NCI-H2171 (cell line): ENCODE data around the gene PDS5B.
"Not testable (repeated sequence)": the region's sequence is repeated elsewhere in the genome, so short reads cannot be mapped to it uniquely, and the experiment has no call there.

Experiments
- DNase-seq: peaks from one replicate; lab custom pipeline; 2025; lab: John Stamatoyannopoulos, UW

The PDS5B gene

GRCh38 chr13:32791545-32792172 is 205.4 kb downstream of the PDS5B start:
- no peak for DNase-seq

DNA sequence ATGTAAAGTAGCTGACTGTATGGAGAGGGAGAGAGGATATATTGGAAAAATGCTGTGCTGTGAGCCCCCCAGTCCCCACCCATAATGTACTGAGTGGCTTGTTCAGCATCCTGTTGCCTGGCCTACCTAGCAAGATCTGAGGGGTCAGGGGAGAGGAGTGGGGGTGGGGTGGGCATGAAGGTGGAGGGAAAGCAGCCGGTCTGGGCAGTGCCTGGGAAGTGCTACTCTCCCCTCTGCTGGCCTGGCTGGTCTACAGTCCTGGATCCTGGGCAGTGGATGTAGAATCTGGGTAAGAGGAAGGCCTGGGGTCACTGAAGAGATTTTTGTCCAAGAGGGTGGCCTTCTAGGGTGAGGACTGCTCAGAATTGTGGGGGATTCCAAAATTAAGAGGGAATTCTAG is 210.5 kb downstream of the PDS5B start:
- DNase-seq, result no peak

DNA sequence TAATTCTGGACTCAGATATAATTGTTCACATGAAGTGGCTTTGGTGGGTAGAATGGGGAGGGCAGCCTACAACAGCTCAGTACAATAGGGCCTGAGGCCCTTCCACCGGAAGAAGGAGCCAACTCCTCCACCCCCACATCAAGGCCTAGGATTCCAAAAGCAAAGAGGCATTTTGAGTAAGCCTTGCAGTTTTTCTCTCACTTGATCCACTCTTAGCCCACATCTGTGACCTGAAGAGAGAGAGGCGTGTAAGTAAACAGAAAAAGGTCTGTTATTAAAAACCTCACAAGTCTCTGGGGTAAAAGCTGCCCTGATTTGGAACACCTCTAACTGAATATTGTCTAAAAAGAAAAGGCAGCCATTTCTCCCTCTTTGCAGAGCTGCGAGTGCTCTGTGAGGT is 215.9 kb downstream of the PDS5B start:
- DNase-seq, result no peak

DNA sequence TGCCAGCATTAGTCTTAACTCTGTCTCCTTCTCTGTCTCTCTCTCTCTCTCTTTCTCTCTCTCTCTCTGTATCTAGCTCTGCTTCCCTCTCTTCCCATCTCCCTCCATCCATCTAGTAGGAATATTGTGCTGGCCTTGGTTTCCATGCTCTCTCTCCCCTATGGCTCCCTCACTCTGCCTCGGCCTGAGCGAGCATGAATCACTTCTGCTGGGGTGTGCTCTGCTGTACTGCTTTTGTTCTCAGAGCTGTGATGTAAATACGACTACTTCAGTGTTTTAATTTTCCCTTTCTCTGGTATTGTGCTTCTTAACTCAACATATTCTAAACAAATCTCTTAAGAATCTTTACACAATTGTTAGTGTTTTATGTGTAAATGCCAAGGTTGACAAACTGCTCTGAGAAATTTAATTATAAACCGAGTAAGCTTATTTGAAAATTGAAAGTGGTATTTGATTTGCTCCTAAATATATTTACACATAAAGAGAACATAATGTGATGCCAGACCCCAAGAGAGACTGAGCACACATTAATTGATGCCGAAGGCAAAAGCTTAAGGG is 218.5 kb downstream of the PDS5B start:
- no peak for DNase-seq

- DNase-seq, result no peak
Observed at GRCh38 chr13:32811297-32811800, 225.1 kb downstream of the PDS5B start.

- no peak for DNase-seq
Observed at GRCh38 chr13:32821149-32821688, 235.0 kb downstream of the PDS5B start.

DNA sequence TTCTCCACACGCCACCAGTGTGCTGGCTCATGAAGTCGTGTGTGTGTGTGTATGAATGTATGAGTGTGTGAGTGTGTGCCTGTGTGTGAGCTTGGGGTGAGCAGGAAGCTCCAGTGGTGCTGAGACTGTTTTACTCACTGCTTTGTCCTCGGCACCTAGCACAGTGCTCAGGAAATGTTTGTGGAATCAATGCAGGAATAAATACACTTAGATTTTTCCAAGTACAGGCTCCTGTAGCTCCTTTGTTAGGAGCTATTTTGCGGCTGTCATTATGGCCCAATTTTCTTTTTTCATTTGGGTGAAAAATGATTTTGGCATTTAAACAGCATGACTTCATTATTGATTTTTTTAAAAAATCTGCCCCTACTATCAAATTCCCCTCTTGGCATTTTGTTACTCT is 236.5 kb downstream of the PDS5B start:
- no peak for DNase-seq

- no peak for DNase-seq
Observed at GRCh38 chr13:32823597-32823996, 237.3 kb downstream of the PDS5B start.

DNA sequence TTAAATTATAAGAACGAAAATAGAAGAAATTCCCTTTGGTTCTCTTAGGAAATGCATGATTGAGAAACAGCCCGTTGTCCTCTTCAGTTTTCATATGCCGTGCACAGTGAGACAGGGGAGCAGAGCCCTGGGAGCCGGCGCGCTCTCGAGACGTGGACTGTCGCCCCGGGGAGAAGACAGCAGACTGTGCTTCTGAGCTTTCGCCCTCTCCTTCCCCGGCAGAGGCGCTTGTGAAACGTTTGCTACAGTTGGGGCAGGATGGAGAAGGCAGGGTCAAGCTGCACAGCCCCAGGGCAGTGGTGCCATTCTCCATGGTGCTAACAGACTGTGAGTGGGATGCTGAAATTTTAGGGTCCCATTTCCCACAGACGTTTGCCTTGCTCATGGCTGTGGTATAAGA is 237.8 kb downstream of the PDS5B start:
- no peak for DNase-seq

DNA sequence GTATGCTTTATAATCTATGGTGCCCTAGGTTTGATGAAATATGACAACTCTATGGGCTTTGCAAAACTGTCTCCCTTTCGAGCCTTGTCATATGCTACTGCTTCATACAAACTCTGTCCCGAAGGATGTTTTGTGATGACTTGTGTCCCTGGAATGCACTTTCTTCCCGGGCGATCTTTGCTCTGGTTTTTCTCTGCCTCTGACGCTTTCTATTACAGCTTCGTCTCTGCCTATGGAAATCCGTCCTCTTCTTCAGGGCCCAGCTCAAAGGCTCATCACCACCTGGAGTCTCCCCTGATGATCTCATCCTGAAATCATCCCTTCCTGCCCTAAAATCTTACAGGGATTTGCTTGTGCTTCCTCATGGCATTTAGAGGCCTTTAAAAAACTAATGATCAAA is 238.4 kb downstream of the PDS5B start:
- DNase-seq, result no peak

- DNase-seq, result no peak
Observed at GRCh38 chr13:32825481-32825880, 239.2 kb downstream of the PDS5B start.

DNA sequence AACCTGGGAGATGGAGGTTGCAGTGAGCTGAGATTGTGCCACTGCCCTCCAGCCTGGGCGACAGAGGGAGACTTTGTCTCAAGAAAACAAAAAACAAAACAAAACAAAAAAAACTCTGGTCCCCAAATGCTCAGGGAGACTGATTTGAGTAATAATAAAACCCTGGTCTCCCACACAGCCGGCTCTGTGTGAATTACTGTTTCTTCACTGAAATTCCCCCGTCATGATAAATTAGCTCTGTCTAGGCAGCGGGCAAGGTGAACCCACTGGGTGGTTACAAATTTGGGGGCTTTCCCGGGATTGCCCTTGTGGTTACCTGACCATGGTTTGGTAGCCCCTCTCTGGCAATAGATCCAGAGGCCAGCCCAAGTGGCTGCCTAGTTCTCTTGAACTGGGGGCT is 240.1 kb downstream of the PDS5B start:
- not testable (repeated sequence) for DNase-seq
